GM12892 (cell line): ENCODE results near the gene TREML4.

Source experiments
- POLR2A ChIP-seq: IDR thresholded peaks from 2 replicates; pipeline ENCODE4 v1.6.1; 2011; ENCODE audit warnings: low read depth, low read length, control low read depth
- POLR2AphosphoS5 ChIP-seq: IDR thresholded peaks from 2 replicates; pipeline ENCODE4 v1.6.1; 2011; ENCODE audit warnings: low read depth, low read length, control low read depth

DNA sequence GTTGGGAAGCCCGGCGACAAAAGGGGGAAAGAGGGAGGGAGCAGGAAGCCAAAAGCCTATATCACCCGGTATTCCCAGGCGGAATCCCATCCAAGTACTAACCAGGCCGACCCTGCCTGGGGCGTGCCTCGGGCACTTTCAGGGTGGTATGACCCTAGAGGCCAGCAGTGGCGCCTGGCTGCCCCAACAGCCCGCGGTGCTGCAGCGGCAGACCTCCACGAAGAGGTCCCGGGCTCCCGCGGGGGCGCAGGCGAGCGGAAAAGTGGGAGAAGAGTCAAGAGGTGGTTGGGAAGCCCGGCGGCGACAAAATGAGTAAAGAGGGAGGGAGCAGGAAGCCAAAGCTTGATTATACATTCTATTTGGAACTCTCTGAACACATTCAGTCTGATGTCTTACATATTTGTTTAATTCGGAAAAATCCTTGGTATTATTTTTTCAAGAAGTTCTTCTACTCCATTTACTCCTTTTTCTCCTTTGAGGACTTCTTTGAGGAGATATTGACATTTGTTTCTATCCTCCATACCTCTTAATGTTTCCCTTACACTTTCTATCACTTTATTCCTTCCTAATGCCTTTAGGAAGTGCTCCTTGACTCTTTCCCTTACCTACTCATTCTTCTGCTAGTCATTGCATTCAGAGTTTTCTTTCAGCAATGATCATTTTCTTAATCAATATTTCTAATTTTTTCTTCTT lies 11.5 kb downstream of the TREML4 start:
- TF ChIP-seq POLR2AphosphoS5, result no peak
- TF ChIP-seq POLR2A, result no peak
